ENCODE measurements around the gene APLF.
"Not testable (repeated sequence)": the region's sequence is repeated elsewhere in the genome, so short reads cannot be mapped to it uniquely, and the experiment has no call there.

Gene APLF

DNA sequence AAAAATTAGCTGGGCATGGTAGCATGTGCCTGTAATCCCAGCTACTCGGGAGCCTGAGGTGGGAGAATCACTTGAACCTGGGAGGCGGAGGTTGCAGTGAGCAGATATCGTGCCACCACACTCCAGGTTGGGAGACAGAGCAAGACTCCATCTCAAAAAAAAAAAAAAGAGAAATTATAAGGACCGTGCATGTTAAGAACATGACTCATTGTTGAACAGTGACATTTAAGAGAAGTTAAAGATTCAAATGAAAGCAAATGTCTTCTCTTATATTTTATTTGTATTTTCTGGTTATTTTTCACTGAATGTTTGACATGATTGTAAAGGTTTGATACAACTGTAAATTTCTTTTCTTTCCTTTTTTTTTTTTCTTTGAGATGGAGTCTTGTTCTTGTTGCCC lies 69.6 kb downstream of the APLF start:
- DNase-seq = no peak

DNA sequence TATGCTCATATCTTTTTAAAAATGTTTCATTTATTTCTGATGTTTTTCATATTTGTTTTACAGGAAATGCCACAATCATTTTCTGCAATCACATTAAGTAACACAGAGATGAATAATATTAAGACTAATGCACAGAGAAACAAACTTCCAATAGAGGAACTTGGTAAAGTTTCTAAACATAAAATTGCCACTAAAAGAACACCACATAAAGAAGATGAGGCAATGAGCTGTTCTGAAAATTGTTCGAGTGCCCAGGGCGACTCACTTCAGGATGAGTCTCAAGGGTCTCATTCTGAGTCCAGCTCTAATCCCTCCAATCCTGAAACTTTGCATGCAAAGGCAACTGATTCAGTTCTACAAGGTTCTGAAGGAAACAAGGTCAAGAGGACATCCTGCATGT lies 70.4 kb downstream of the APLF start:
- DNase-seq = no peak

DNA sequence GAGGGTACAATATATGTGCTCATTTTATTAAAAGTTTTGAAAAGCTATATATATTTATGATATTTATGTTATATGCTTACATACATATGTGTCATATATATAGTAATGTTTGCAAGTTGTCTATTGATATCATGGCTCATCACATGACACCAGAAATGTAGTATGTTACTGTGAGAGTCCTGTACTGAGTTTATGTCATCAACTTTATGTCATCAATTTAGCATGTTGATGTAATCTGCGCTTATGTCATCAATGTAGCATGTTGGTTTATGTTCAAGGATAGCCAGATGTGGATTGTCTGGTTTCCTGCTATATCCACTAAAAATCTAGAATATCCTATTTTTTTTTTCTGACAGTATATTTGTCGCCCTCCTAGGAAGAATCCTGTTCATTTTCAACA lies 77.4 kb downstream of the APLF start:
- DNase-seq = no peak

DNA sequence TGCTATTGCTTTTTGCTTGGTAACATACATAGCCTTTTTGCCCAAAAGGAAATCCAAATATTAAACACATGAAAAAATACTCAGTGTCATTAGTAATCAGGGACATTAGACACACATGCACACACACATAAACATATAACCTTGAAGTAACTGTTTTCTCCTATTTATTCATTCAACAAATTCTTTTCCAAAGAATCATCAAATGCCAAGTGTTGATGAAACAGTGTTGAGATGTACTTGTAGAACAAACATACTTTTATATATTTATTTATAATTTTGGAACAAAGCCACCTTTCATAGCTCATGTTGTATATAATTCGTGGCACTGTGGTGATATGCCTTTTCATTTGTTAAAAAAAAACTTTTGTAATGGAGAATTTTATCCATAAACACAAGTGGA lies 81.0 kb downstream of the APLF start:
- no peak for DNase-seq

DNA sequence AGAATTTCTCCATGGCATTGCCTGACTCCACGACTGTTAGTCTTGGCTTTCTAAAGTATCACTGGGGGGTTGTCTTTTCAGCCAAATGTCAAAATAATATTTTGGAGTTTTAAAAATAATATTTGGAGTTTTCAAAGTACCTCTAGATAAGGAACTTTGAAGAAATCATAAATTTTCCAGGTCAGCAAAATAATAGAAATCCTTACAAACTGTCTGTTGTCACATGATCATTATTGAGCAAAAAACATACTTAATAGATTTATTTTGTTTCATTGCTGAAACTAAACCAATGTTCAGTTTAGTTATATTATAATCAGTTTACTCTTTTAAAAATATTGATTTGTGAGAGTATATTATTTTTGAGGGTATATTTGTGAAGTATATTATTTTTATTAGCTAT lies 85.7 kb downstream of the APLF start:
- DNase-seq = no peak

DNA sequence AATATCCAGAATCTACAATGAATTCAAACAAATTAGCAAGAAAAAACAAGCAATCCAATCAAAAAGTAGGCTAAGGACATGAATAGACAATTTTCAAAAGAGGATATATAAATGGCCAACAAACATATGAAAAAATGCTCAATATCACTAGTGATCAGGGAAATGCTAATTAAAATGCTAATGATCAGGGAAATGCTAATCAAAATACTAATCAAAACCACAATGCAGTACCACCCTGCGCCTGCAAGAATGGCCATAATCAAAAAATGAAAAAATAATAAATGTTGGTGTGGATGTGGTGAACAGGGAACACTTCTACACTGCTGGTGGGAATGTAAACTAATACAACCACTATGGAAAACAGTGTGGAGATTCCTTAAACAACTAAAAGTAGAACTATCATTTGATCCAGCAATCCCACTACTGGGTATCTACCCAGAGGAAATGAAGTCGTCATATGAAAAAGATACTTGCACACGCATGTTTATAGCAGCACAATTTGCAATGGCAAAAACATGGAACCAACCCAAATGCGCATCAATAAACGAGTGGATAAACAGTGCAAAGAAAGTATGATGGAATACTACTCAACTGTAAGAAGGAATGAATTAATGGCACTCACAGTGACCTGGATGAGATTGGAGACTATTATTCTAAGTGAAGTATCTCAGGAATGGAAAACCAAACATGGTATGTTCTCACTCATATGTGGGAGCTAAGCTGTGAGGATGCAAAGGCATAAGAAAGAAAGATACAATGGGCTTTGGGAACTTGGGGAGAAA lies 88.2 kb downstream of the APLF start:
- not testable (repeated sequence) for DNase-seq

DNA sequence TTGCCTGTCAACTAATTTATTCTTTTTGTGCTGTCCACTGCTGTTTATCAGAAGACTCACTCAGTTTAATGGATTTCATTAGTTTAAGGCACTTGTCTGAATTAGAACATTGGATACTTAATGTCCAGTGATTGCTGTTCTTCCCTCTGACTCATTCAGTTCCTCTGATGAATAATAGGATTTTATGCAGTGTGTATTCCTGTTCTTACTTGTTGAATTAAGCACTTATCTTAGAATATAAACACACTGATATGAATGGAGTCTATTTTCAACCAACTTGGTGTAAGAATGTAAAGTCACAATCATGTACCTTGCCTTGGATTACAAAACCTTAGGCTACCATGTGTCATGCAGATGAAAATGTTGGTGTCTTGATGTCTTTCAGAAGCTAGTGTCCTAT lies 89.0 kb downstream of the APLF start:
- no peak for DNase-seq

DNA sequence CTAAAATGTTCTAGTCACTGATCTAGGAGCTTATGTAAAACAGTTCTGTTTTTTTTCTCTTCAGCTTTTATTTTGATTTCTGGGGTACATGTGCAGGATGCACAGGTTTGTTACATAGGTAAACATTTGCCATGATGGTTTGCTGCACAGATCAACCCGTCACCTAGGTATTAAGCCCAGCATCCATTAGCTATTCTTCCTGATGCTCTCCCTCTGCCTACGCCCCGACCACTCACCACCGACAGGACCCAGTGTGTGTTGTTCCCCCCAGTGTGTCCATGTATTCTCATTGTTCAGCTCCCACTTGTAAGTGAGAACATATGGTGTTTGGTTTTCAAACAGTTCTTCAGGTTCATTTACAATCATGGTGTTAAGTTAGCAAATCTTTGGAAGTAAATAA lies 91.2 kb downstream of the APLF start:
- no peak for DNase-seq

DNA sequence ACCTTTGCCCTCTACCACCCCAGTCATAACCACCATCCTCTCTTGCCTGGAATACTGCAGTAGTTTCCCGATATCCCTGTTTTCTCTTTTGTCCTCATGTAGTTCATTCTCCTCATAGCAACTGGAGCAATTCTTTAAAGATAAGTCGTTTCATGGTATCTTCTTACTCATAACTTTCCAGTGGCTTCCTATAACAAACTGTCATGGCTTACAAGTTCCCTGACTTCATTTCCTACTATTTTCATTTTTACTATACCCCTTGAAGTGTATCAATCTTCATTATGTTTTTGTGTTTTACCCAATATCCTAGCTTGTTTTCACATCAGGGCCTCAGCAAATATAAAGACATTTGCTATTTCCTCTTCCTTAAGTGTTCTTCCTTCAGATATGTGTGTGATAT lies 92.3 kb downstream of the APLF start:
- DNase-seq = no peak

DNA sequence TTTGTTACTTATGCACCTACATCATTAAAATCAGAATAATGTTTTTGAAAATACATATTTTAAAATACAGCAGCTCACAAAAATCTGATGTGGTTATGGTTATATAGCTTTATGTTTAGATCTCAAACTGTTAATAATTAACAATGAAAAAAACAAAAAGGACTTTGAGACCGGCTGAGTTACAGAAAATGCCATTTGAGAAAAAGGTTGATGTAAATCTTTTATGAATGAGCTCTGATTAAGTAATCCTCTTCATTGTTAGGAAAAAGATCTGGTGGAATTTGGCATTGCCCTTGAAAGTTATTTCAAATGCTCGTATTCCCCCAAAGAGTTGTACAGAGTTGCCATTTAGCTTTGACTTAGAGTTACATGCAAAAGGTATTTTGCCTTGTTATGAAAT lies 93.2 kb downstream of the APLF start:
- DNase-seq = no peak

DNA sequence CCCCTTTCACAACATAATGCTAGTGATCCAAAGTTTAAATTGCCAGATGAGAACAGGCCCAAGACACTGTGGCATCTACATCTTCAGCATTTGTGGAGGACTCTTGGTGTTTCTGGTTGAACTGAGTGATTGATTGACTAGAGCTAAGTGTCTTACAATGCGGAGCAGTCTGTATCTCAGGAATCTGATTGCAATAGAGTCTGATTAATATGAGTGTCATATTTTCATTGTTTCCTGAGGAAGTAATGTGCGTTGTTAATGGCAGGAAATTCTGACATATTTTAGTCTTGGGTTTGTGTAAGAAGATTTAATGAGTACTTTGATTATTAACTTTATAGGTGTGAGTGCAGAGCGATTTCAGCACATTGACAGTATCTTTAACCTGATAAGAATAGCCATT lies 94.0 kb downstream of the APLF start:
- no peak for DNase-seq

DNA sequence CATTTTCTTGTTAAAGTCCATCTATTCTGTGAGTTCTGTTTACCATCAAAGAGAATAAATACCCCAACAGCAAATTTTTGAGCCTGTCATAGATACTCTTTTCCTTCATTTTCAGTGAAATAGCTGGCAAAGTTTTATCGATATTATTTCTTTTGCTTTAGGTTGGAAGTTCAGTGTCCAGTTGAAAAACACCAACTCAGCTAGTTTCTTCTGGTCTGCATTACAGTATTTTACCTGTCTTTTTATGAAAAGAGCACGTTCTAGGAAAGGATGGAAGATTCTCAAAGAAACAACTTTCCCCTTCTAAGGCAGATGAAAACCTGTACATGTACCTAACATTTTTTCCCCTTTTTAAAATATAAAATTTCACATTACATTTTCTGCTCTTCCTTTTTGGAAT lies 95.5 kb downstream of the APLF start:
- no peak for DNase-seq

DNA sequence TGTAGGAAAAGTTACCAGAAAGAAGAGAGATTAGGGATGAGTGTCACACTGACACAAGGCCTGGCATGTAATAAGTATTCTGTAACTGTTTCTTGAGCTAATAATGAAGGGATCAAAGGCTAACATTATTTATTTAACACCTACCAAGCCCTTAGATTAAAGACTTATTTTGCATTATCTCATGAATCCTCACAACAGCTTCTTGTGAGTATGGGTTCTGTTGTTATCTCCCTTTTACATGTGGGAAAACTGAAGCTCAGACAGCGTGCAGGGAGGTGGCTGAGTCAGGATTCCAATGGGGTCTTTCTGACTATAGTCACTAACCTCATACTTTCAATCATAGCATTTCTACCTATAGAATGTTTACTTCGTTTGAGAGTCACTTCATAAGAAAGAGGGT lies 97.0 kb downstream of the APLF start:
- no peak for DNase-seq

DNA sequence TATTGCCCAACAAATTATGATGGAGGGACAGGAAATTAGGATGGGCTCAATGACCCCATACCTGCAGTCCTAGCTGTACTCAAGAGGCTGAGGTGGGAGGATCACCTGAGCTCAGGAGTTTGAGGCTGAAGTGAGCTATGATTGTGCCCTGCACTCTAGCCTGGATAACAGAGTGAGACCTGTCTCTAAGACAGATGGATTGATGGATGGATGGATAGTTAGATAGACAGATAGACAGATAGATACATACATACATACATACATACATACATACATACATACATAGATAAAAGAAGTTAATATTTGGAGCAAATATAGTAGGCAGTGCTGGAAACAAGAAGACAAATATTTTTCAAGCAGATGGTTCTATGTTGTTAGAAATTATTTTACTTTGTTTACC lies 97.9 kb downstream of the APLF start:
- no peak for DNase-seq

DNA sequence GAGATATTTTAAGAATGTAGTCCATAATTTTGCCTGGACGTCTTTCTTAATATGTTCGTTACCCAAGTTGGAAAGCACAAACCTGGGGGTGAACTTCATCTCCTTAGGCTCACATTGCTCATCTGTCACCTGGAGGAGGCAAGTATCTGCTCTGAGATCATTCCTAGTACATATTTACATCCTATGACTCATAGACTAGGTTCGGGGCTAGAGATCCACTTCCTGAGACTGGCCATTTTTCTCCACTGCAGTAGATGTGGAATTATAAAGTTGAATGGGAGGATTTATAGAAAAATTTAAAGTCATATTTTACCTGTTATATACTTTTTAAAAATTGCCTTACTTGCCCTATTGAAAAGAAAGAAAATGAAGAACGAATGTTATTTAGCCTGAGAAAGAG lies 98.5 kb downstream of the APLF start:
- no peak for DNase-seq

DNA sequence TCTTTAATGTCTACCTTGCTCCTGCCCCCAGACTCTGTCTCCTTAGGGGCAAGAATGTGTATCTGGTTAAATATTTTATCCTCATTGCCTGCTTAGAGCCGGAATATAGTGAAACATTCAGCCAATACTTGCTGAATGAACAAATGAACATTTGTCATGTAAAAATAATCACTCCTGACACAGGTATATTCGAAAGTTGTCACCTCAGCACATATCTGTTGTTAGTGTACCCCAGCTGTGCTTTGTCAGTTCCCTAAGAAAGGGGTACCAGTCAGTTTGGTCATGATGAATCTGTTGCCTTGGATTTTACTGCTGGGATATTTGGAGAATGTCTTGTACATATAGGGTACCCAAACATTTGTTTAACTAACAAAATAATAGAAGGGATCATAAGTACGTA lies 99.0 kb downstream of the APLF start:
- DNase-seq = no peak

DNA sequence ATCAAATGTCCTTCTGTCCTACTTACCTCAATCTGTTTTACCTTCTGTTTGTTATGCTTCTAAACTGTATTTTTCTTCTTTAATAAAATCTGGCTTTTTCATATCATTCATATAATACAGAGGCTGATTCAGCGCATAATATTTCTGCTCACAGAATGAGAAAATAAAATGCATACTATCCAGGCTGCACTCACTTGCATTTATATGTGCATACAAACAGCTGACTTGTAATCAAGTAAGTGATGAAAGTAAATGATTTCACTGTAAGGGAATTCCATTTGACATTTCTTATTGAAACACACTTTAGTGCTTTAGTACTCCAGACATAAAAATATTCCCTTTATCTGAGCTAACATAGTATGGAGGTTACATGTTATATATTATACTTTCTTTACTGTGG lies 100.7 kb downstream of the APLF start:
- no peak for DNase-seq

DNA sequence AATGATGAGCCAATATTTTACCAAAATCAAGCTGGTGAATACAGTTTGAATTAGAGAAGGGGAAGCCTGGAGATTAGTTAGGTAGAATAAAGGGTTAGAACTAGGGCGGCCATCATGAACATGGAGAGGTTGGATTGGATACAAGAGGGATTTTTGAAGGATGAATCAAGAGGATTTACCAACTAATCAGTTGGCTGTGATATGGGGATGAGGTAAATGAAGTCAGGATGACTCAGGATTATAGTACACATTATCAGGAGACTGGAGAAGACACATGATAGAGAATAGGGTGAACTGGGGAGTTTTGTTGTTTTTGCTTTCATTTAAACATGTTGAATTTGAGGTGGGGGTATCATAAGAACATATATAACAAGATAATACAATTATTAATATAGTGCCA lies 102.2 kb downstream of the APLF start:
- no peak for DNase-seq

DNA sequence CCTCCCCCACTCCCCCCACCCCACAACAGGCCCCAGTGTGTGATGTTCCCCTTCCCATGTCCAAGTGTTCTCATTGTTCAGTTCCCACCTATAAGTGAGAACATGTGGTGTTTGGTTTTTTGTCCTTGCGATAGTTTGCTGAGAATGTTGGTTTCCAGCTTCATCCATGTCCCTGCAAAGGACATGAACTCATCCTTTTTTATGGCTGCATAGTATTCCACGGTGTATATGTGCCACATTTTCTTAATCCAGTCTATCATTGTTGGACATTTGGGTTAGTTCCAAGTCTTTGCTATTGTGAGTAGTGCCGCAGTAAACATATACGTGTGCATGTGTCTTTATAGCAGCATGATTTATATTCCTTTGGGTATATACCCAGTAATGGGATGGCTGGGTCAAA lies 103.0 kb downstream of the APLF start:
- DNase-seq = not testable (repeated sequence)

DNA sequence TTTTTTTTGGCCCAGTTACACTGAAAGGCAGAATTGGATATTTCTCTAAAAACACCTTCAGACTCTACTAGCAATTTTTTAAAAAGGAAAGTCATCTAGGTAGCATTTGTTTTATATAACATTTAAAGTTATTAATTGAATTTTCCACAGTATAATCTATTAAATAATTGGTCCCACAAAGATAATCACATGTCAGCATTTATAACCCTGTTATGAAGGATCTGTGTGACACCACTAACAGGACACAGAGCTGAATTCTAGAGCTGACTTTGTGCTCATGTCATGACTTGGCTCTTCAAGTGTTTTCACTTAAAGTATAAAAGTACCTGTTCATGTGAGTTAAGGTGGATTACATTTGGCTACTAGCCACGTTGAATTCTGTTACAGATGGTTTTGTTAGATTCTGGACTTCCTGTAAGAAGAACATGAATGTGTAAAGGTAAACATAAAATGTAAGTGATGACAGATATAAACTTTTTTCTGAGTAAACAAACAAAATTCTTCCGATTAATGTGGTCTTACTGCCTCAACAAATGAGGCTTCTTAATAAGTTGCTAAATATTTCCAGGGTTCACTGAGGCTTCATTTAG lies 106.9 kb downstream of the APLF start:
- no peak for DNase-seq

DNA sequence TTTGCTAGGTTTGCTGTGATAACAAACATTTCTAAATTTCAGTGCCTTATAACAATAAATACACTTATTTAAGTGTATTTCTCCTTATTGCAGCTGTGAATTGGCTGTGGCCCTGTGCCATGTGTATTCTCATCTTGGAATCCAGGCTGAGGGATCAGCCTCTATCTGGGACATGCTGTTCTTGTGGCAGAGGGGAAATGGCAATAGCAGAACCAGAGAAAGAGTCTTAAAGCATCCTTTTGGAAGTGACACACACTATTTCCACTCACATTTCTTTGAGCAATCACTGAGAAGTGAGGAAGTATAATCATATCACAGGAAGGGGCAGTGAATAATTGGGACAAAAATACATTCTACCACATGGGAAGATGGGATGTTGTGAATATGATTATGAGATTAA lies 109.8 kb downstream of the APLF start:
- no peak for DNase-seq

DNA sequence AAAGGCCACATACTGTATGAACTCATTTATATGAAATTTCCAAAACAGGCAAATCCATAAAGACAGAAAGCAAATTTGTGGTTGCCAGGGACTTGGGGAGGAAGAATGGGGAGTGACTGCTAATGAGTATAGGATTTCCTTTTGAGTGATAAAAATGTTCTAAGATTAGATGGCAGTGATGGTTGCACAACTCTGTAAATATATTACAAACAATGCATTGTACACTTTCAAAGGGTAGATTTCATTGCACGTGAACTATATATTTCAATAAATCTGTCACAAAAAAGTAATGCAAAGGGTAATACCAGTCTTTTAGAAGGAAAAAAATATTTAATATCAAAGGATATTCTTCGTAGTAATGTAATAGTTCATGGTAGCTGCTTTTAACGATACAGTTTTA lies 112.3 kb downstream of the APLF start:
- DNase-seq = no peak

DNA sequence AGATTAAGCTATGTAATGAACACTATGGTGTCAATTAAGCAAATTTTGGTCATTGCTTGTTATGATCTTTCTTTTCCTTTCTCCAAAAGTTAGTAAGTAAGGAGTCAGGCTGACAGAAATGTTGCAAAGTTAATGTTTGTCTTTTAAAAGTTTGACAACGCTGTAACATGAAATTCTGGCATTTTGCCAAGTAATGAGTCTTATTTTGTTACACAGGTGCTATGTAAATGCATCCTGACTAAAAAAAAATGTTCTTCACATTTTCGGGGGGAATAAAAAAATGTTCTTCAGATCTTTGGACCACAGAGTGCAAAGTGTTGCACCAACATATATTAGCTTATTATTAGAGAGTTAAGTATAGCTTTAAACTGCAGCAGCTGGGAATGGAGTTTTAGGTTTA lies 121.2 kb downstream of the APLF start:
- DNase-seq = no peak

DNA sequence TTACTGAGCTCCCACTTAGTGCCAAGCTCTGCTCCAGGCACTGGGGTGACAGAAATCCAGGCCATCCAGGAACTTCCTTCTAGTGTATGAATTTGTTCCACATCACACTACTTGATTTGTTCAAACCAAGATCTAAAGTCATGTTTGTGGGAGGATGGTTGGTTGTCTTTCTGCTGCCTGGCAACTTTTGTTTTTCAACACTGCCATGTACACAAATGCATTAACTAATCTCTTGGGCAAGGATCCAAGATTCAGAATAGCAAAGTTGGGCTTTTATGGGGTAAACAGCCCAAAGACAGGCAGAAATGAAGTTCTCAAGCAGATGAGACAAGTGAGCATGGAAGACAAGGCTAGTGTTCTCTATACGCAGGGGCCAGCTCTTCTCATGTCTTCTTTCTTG lies 122.6 kb downstream of the APLF start:
- DNase-seq = no peak

DNA sequence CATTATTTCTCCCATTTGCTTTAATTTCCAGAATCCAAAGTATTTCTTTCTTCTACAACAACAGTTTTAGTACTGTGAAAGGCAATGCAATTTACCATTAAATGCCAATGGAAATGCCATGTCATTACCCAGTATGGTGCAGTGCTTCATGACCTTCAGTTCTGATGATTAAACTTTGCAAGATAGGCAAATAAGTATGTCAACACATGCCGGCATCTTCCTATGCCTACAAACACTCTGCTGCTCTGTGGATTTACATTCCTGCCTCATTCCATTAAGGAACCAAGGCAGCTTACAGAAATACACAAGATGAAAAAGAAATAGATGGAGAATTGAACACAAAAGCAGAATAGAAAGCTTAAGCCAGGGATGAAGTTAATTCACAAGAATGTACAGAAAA lies 123.3 kb downstream of the APLF start:
- DNase-seq = no peak
